GM12801 (cell line): Measurements from ENCODE around the gene MRPL2.

Source experiments
- TF ChIP-seq, protein P1 (sequence below): IDR thresholded peaks from one replicate; pipeline ENCODE4 v1.5.1; 2011; ENCODE audit warnings: control low read depth; ENCODE audit not compliant: insufficient read length; ENCODE audit errors: extremely low read depth

Gene MRPL2

DNA sequence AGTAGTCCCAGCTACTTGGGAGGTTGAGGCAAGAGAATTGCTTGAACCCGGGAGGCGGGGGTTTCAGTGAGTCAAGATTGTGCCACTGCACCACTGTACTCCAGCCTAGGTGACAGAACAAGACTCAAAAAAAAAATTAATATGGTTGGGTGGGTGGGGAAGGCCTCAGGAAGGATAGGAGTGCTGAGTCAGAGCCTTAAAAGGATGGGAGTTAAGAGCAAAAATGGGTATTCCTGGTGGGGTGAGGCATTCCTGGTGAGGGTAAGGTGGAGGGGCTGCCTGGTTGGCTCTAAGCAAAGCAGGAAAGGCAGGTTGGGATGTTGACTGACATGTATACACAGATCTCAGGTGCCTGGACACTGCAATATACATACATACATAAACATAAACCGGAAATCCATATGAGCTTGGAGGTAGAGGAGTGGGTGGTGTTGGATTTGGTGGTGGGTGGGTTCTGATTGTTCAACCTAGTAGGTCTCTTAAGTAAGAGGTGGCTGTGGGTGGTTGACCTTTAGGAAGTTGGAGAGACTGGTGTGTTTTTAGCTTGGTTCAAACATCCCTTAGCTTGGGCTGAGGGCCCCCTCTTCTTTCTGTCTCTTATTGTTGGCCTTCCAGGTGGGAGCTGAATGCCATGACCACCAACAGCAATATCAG, 39.1 kb downstream of the MRPL2 start:
- TF ChIP-seq, protein P1, sequence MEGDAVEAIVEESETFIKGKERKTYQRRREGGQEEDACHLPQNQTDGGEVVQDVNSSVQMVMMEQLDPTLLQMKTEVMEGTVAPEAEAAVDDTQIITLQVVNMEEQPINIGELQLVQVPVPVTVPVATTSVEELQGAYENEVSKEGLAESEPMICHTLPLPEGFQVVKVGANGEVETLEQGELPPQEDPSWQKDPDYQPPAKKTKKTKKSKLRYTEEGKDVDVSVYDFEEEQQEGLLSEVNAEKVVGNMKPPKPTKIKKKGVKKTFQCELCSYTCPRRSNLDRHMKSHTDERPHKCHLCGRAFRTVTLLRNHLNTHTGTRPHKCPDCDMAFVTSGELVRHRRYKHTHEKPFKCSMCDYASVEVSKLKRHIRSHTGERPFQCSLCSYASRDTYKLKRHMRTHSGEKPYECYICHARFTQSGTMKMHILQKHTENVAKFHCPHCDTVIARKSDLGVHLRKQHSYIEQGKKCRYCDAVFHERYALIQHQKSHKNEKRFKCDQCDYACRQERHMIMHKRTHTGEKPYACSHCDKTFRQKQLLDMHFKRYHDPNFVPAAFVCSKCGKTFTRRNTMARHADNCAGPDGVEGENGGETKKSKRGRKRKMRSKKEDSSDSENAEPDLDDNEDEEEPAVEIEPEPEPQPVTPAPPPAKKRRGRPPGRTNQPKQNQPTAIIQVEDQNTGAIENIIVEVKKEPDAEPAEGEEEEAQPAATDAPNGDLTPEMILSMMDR, result no peak

DNA sequence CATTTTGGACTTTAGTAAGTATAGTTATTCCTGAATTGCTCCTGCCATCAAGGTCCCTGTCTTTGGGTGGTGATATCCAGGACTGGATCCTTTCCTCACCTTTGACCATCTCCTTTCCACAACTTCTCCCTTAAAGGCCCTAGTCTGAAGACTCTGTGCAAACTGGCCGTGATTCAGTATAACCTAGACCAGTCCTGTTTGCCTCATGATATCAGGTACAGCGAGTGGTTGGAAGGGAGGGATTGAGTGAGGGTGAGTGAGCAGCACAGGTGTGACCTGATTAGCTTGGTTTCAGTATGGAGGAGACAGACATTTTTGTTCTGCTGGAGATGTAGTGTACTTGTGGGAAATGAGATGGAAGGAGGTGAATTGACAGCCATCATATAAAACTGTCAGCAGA, 40.1 kb downstream of the MRPL2 start:
- TF ChIP-seq, protein P1, result no peak

DNA sequence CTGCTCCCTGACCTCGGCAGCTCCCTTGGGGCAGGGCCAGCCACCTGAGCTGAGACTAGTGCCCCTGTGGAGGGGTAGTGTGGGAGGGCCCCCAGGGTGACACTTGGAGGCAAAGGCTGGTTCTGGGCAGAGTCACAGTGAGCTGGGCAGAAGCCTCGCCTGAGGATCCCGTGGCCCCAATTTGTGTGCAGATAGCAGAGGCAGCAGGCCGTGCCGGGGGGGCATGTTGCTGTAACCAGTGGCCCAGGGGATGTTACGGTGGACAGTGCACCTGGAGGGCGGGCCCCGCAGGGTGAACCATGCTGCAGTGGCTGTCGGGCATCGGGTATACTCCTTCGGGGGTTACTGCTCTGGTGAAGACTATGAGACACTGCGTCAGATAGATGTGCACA, 42.3 kb downstream of the MRPL2 start:
- TF ChIP-seq, protein P1, result no peak

DNA sequence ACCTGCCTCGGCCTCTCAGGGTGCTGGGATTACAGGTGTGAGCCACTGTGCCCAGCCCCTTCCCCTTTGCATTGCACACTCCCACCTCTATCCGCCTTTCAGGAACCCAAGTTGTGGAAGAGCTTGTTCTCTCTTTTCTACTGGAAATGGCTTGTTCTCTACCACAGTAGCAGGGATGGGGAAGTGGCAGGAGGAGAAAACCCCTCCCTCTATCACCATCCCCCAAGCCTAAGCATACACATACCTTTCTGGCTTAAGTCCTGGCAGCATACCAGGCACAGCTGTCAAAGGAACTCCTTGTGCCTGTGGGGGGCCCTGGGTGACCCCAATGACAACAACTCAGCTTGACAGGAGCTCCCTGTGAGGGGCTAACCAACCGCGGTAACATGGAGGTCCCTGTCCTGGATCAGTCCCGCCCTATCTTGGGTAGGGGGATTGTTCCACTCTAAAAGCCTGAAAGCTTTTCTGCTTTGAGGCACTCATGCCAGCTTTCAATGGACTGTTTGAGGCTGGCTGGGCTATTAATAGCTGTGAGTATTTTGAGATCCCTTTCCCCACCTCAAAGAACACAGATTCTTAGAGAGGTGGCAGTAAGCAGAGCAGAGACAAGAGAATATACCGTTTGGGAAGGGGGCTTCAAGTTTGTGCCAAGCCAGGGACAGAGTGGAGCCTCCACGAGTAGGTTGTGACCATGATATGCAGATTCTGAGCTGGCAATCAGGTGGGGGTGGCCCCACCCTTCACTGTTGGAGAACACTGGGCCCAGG, 42.9 kb downstream of the MRPL2 start:
- TF ChIP-seq, protein P1, result no peak

DNA sequence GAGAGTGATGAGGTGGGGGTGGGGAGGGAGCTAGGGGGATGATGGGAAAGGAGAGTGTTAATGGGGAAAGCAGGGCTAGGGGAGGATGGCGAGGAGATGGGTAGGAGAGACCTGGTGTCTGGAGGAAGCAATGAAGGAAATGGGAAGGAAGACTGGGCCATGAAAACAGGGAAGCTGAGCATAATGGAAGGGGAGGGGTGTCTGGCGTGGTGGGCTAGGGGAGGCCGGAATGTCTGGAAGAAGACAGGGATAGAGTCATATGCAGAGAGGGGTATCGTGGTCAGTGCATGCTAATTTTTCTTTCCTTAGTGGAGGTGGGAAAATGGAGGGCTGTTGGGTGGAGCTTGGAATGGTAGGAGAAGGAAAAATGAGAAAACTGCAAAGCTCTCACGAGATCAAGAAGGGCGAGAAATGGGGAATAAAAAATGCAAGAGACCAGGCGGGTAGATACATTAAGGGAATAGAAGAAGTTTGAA, 44.8 kb downstream of the MRPL2 start:
- TF ChIP-seq, protein P1, result no peak

DNA sequence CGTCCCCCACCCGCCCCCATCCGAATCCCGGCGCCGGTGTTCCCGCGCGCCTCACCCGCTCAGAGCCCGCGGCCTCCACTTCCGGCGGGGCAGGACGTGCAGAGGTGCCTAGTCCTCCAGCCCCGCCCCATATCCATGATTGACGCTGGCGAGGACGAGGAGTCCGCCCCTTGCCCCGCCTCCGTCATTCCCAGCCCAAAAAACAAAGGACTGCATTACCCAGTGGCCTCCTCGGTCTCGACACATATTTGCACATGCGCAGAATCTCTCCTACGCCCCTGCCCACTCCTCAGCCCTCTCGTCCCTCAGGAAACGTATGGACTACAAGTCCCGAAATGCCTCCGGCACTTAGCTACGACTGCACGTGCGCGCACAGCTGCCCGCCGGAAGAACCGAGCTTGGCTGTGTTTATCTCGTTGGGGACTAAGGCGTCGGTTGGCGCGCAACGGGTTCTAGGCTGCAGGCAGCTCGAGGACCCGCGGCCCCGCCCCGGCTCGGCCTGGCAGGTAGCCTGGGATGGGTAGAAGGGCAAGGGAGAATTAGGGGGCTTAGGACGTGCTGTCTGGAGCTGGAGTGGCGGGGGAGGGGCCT, 45.3 kb downstream of the MRPL2 start, which contains the start of the genes KLHDC3 and MEA1:
Gene KLHDC3 (plus strand): TSS at position 407 of the 591 bp plus-strand sequence. CDS start 2,944 bp downstream, outside the sequence.
Gene MEA1 (minus strand): TSS at position 104 of the 591 bp plus-strand sequence. CDS start 133 bp downstream, outside the sequence.
- TF ChIP-seq, protein P1, result no peak
